GM23248 (cell line): ENCODE data around the gene CDK15. TPM values are rescaled to one million over a fixed set of nuclear protein-coding genes. Genes with fewer than 3 reads are reported as not detected.
A peak's percentile ranks its signal among the peaks of the same experiment; 100 is the strongest.
"Not testable (repeated sequence)": the region's sequence is repeated elsewhere in the genome, so short reads cannot be mapped to it uniquely, and the experiment has no call there.

Experiments
- DNase-seq: peaks from one replicate; pipeline ENCODE4 v3.0.0-alpha.2; 2015
- H2AFZ ChIP-seq: fragments of 200-600 bp; sonication (generic); 2 replicates; pipeline ENCODE4 v1.6.1; 2016; ENCODE audit warnings: antibody characterized with exemption
- H3F3A ChIP-seq: fragments of 200-600 bp; sonication (generic); 2 replicates; pipeline ENCODE4 v1.6.1; 2016; ENCODE audit warnings: mild to moderate bottlenecking, antibody characterized with exemption, mixed run types; ENCODE audit not compliant: insufficient read depth
- H3K27ac ChIP-seq: fragments of 200-600 bp; sonication (generic); 2 replicates; pipeline ENCODE4 v1.5.1; 2016; ENCODE audit warnings: mild to moderate bottlenecking
- H3K27me3 ChIP-seq: fragments of 200-600 bp; sonication (generic); replicated peaks from 2 replicates; pipeline ENCODE4 v1.6.1; 2016; ENCODE audit warnings: mild to moderate bottlenecking; ENCODE audit not compliant: insufficient read depth
- H3K36me3 ChIP-seq: fragments of 200-600 bp; sonication (generic); 2 replicates; pipeline ENCODE4 v1.6.1; 2016; ENCODE audit warnings: low read depth, mild to moderate bottlenecking
- H3K4me1 ChIP-seq: fragments of 200-600 bp; sonication (generic); 2 replicates; pipeline ENCODE4 v1.6.1; 2016; ENCODE audit warnings: mild to moderate bottlenecking; ENCODE audit not compliant: insufficient read depth
- H3K4me2 ChIP-seq: fragments of 200-600 bp; sonication (generic); one replicate; pipeline ENCODE4 v1.6.1; 2016; ENCODE audit warnings: mild to moderate bottlenecking; ENCODE audit not compliant: unreplicated experiment
- H3K4me3 ChIP-seq: fragments of 200-600 bp; sonication (generic); 2 replicates; pipeline ENCODE4 v1.5.1; 2016; ENCODE audit warnings: mild to moderate bottlenecking
- H3K79me2 ChIP-seq: fragments of 200-600 bp; sonication (generic); 2 replicates; pipeline ENCODE4 v1.6.1; 2016; ENCODE audit warnings: mild to moderate bottlenecking; ENCODE audit not compliant: insufficient read depth
- H3K9ac ChIP-seq: fragments of 200-600 bp; sonication (generic); 2 replicates; pipeline ENCODE4 v1.6.1; 2016; ENCODE audit warnings: mild to moderate bottlenecking
- H3K9me2 ChIP-seq: fragments of 200-600 bp; sonication (generic); 2 replicates; pipeline ENCODE4 v1.6.1; 2016; ENCODE audit warnings: mixed run types, mild to moderate bottlenecking, moderate library complexity; ENCODE audit not compliant: insufficient read depth
- H3K9me3 ChIP-seq: fragments of 200-600 bp; sonication (generic); one replicate; pipeline ENCODE4 v1.6.1; 2017; ENCODE audit warnings: low read depth
- H4K20me1 ChIP-seq: fragments of 200-600 bp; sonication (generic); 2 replicates; pipeline ENCODE4 v1.6.0; 2016; ENCODE audit not compliant: insufficient read depth
- EZH2 ChIP-seq: fragments of 200-600 bp; sonication (generic); IDR thresholded peaks from 2 replicates; pipeline ENCODE4 v1.6.1; 2018; ENCODE audit warnings: antibody characterized with exemption, mild to moderate bottlenecking; ENCODE audit not compliant: insufficient read depth, poor library complexity, severe bottlenecking
- EZH2phosphoT487 ChIP-seq: fragments of 200-600 bp; sonication (generic); IDR thresholded peaks from 2 replicates; pipeline ENCODE4 v1.6.1; 2018; ENCODE audit warnings: antibody characterized with exemption, moderate library complexity, mild to moderate bottlenecking, low read depth; ENCODE audit not compliant: insufficient read depth
- WGBS, 2 experiments: methylation state at CpG; one replicate each; pipeline ENCODE4 v1.1.6; 2015 to 2017; ENCODE audit warnings: low lambda C conversion rate in 2 of 2, low coverage in 1 of 2; ENCODE audit errors: missing lambda C conversion rate in 2 of 2; 5-methylcytosine and 5-hydroxymethylcytosine counted together
- in situ Hi-C: fragments of 300-500 bp; cut with MboI; formaldehyde crosslinking; loops from 2 replicates; pipeline ENCODE4 v1.15.0; 2020
- polyA plus RNA-seq: library from polyadenylated mRNA; unstranded; fragments of >200 nt; fragmentation: Nextera tagmentation; extraction: Ambion mirVana; gene quantifications from 2 replicates; pipeline ENCODE4 v1.2.1, GENCODE V29; 2016
- total RNA-seq: library from RNA; depleted of rRNA; stranded (reverse); fragments of >200 nt; shearing (Covaris generic); gene quantifications from 2 replicates; pipeline ENCODE4 v1.2.3, GENCODE V29; 2014

The CDK15 gene
- total and polyA plus RNA-seq, 2 experiments from 2014 or later = 0.88 to 1.3 TPM

- H3K4me1 ChIP-seq = peaks cover 30% of the 10 kb centered on the region
- no peaks in the 10 kb centered on the region for H3K36me3 ChIP-seq
- no peaks in the 10 kb centered on the region for H4K20me1 ChIP-seq
- peak overlapping the region; percentile 38 for H3K4me3 ChIP-seq
- peak overlapping the region; percentile 70 for H2AFZ ChIP-seq
- peak; percentile 85 for DNase-seq
- peaks cover 20% of the 10 kb centered on the region for H3F3A ChIP-seq
- TF ChIP-seq EZH2phosphoT487 (no peak), EZH2 (no peak)
- H3K27ac ChIP-seq = peak overlapping the region; percentile 68
- peak overlapping the region; percentile 50 for H3K9ac ChIP-seq
- peak overlapping the region; percentile 73 for H3K4me2 ChIP-seq
- H3K9me2 ChIP-seq = no peaks in the 10 kb centered on the region
- 23 to 27% methylated on average over 8 of the region's 8 CpGs for WGBS, 2 experiments
- no peaks in the 10 kb centered on the region for H3K27me3 ChIP-seq
- in situ Hi-C loops = no loop called here
- no peaks in the 10 kb centered on the region for H3K9me3 ChIP-seq
- H3K79me2 ChIP-seq = no peaks in the 10 kb centered on the region
These were observed 1.2 kb downstream of the CDK15 start for GRCh38 chr2:201807452-201807999.

- H3K27me3 ChIP-seq = no peaks in the 10 kb centered on the region
- TF ChIP-seq EZH2 (no peak), EZH2phosphoT487 (no peak)
- H3K9me2 ChIP-seq = no peaks in the 10 kb centered on the region
- no peaks in the 10 kb centered on the region for H3K79me2 ChIP-seq
- H3K4me2 ChIP-seq = peak overlapping the region; percentile 73
- peak overlapping the region; percentile 50 for H3K9ac ChIP-seq
- peak overlapping the region; percentile 68 for H3K27ac ChIP-seq
- 94 to 95% methylated on average over 2 of the region's 2 CpGs for WGBS, 2 experiments
- peaks cover 30% of the 10 kb centered on the region for H3K4me1 ChIP-seq
- H3K36me3 ChIP-seq = no peaks in the 10 kb centered on the region
- H3K4me3 ChIP-seq = peak overlapping the region; percentile 38
- peak overlapping the region; percentile 70 for H2AFZ ChIP-seq
- peaks cover 20% of the 10 kb centered on the region for H3F3A ChIP-seq
- no peaks in the 10 kb centered on the region for H4K20me1 ChIP-seq
- H3K9me3 ChIP-seq = no peaks in the 10 kb centered on the region
- in situ Hi-C loops = no loop called here
- DNase-seq = no peak
These were observed 1.7 kb downstream of the CDK15 start for GRCh38 chr2:201808027-201808426.

GRCh38 chr2:201809633-201810032 lies 3.3 kb downstream of the CDK15 start:
- Histone ChIP-seq H3K36me3 (no peaks in the 10 kb centered on the region), H3K4me2 (no peak overlapping the region), H3K79me2 (no peaks in the 10 kb centered on the region), H4K20me1 (no peaks in the 10 kb centered on the region), H2AFZ (no peak overlapping the region), H3K9ac (no peak overlapping the region), H3K27me3 (no peaks in the 10 kb centered on the region), H3K27ac (no peak overlapping the region), H3F3A (peaks cover 20% of the 10 kb centered on the region), H3K9me2 (no peaks in the 10 kb centered on the region), H3K9me3 (no peaks in the 10 kb centered on the region), H3K4me3 (no peak overlapping the region), H3K4me1 (peaks cover 25% of the 10 kb centered on the region)
- TF ChIP-seq EZH2 = no peak
- TF ChIP-seq EZH2phosphoT487 = no peak
- in situ Hi-C loops = no loop called here
- 86 to 98% methylated on average over 4 of the region's 4 CpGs for WGBS, 2 experiments
- no peak for DNase-seq

GRCh38 chr2:201810604-201811003 lies 4.3 kb downstream of the CDK15 start:
- DNase-seq, H3K4me2 ChIP-seq, H3K9me2 ChIP-seq, H2AFZ ChIP-seq, H4K20me1 ChIP-seq, H3K79me2 ChIP-seq, H3K36me3 ChIP-seq, H3K9ac ChIP-seq, H3K4me3 ChIP-seq, H3K27me3 ChIP-seq, in situ Hi-C loops, H3K9me3 ChIP-seq, H3K27ac ChIP-seq: not testable (repeated sequence)
- peaks cover 20% of the 10 kb centered on the region for H3F3A ChIP-seq
- H3K4me1 ChIP-seq = peaks cover 25% of the 10 kb centered on the region
- 81 to 95% methylated on average over 7 of the region's 7 CpGs for WGBS, 2 experiments
